ENCODE data around the gene HDAC4.

DNA sequence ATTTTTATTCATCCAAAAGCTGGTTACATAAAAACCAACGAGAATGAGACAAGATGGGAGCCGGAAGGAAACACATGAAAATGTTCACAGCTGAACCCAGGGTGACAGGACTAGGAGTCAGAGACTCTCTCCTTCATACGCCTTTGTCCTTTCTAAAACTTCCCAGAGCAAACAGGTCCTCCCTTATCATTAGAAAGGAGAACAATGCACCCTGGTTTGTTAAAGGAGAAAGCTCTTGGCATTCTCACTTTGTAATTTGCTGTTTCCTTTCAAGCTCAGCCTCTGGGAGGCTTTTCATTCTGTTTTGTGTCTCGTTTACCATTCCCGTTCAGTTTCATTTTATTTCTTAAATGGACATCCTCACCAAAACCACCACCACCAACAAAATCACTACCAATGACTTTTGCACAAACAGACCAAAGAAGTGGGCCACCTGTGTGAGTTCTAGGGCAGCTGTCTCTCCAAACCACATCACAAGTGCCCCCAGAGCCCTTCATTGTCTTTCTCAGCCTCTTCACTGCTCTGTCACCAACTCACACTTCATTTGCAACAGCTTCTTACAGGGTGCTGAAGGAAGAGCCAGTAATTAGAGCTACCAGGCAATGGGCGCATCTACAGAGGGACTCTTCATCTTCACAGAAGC lies 105.3 kb downstream of the HDAC4 start:
- TF ChIP-seq, protein P1, sequence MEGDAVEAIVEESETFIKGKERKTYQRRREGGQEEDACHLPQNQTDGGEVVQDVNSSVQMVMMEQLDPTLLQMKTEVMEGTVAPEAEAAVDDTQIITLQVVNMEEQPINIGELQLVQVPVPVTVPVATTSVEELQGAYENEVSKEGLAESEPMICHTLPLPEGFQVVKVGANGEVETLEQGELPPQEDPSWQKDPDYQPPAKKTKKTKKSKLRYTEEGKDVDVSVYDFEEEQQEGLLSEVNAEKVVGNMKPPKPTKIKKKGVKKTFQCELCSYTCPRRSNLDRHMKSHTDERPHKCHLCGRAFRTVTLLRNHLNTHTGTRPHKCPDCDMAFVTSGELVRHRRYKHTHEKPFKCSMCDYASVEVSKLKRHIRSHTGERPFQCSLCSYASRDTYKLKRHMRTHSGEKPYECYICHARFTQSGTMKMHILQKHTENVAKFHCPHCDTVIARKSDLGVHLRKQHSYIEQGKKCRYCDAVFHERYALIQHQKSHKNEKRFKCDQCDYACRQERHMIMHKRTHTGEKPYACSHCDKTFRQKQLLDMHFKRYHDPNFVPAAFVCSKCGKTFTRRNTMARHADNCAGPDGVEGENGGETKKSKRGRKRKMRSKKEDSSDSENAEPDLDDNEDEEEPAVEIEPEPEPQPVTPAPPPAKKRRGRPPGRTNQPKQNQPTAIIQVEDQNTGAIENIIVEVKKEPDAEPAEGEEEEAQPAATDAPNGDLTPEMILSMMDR (IDR thresholded peaks at IDR 0.05), result no peak
- TF ChIP-seq EP300 (IDR thresholded peaks at IDR 0.05) (no peak), POLR2AphosphoS5 (IDR thresholded peaks at IDR 0.05) (no peak)
